ENCODE results near the gene MBTPS1. TPM values are rescaled to one million over a fixed set of nuclear protein-coding genes. Genes with fewer than 3 reads are reported as not detected.

Gene MBTPS1
- total and polyA plus RNA-seq, 9 of the 15 experiments (the other 6 are each of a cell fraction or from before 2014, with no cell fraction given), result 2.8 to 57.6 (median 43.8) TPM

GRCh38 chr16:84065536-84066132, 51.1 kb downstream of the MBTPS1 start (continued):
- TF ChIP-seq REST (IDR thresholded peaks at IDR 0.05; ENCODE audit: borderline replicate concordance), result peak; percentile 69
- no peak for TF ChIP-seq REST (CRISPR knock-in tag; IDR thresholded peaks at IDR 0.05; ENCODE audit: low read depth)
- TF ChIP-seq CTCF (IDR thresholded peaks at IDR 0.05 in 2 of 3, conservative IDR thresholded peaks at IDR 0.05 in 1 of 3; ENCODE audit: insufficient read depth in 2 of 3, low read depth in 1 of 3, low read length in 3 of 3), result peak; percentile 85 to 94 (median 85)
